Retina (tissue), 1 donor: ENCODE data around the gene MAP1LC3B2.
A peak's percentile ranks its signal among the peaks of the same experiment; 100 is the strongest.

ENCODE experiments used
- DNase-seq: peaks from one replicate; pipeline ENCODE4 v3.0.0-alpha.2; 2016

MAP1LC3B2 gene

DNA sequence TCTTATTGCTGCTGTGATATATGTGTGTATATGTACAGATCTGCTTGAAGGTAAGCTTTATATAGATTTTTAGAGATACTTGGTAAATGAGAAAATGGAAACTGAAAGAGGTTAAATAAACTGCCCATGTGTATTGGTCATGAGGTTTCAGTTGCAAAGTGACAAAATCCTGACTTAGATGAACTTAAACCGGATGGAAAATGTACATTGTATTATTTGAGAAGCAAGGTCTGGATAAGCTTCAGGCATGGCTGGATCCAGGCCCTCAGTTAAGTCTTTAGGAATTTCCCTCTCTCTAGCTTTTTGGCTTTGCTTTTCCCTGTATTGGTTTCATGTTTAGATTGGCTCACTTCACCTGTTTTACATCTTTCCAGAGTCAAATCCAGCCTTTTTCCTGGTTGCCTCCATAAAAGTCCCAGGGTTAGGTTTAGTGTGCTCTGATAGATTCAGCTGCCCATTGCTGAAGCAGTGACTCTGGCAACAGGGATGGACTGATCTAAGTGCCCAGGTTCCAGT is 21.0 kb upstream of the MAP1LC3B2 start:
- no peak for DNase-seq

DNA sequence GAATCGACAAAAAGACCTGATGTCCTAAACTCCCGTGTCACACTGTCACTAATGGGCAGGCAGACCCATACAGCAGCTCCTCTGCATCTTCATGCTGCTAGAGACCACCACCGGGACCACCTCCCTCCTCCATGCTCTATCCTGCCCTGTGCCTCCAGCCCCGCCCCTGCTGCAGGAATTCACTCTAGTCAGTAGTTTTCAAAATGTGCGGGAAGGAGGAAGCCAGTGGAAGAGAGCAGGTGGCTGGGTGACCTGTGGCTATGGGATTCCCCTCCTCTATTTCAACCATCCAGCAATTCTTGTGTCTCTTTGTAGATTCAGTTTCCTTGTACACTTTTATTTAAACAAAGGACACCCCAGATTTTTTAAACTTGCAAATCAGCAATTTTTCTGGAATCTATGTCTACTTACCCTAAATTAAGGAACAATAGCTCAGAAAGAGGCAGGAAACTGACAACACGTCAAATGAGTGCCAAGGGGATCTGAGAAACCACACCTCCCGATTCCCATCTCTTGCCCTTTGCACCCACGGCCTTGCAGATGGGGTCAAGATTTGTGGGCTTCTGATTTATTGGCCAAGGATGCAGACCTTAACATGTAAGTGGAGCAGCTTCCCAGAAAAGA is 20.4 kb upstream of the MAP1LC3B2 start:
- no peak for DNase-seq

DNA sequence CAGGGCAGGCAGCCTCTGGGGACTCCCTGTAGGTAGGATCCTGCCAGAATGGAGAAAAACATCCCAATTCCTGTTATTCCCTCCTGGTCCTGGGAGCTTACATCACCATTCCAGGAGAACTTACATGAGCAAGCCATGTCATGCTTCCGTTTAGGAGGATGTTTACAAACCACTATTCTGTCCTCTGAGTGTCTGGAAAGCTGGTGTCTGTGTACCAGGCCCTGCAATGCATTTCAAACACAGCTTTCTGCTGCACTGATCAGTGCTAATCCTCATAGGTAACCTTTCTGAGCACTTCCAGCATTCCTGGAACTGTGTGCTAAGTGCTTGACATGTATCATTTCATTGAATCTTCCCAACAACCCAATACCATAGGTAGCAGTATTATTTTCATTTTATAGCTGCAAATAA is 19.8 kb upstream of the MAP1LC3B2 start:
- no peak for DNase-seq

- peak; percentile 65 for DNase-seq
Observed at GRCh38 chr12:116539905-116540482, 19.2 kb upstream of the MAP1LC3B2 start.

DNA sequence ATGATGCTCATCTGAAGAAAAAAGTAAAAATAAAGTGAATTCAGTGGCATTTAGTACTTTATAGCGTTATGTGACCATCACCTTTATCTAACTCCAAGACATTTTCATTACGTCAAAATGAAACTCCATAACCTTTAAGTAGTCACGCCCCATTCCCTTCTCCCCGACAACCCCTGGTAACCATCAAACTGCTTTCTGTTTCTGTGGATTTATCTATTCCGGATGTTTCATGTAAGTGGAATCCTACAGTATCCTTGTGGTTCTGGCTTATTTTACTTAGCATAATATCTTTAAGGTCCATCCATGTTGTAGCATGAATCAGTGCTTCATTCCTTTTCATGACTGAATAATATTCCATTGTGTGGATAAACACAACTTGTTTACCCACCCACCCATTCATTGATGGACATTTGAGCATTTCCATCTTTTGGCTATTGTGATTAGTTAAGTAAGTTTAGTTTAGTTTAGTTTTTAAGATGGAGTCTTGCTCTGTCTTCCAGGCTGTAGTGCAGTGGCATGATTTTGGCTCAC is 18.5 kb upstream of the MAP1LC3B2 start:
- DNase-seq = no peak

DNA sequence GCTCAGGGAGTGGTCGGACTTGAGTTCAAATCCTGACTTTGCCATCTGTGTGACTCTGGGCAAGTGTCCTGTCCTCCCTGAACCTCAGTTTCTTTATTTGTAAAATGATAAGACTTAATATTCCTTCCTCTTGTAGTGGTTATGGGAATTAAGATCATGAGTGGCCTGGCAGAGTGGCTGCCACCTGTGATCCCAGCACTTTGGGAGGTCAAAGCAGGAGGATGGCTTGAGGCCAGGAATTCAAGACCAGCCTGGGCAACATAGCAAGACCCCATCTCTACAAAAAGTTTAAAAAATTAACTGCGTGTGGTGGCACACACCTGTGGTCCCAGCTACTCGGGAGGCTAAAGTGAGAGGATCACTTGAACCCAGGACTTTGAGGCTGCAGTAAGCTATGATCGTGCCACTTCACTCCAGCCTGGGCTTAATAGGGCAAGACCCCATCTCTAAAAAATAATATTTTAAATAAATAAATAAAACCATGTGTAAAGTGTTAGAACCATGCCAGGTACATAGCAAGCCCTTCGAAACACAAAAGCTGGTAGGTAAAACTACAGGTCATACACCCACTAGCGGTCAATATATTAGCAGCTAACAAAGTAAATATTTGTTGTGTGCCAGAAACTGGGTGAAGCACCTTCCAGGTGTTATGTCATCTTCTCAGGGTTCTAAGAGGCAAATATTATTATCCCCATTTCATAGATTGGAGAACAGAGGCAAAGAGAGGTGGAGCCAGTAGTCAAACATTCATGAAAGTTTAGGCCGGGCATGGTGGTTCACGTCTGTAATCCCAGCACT is 17.4 kb upstream of the MAP1LC3B2 start:
- no peak for DNase-seq

DNA sequence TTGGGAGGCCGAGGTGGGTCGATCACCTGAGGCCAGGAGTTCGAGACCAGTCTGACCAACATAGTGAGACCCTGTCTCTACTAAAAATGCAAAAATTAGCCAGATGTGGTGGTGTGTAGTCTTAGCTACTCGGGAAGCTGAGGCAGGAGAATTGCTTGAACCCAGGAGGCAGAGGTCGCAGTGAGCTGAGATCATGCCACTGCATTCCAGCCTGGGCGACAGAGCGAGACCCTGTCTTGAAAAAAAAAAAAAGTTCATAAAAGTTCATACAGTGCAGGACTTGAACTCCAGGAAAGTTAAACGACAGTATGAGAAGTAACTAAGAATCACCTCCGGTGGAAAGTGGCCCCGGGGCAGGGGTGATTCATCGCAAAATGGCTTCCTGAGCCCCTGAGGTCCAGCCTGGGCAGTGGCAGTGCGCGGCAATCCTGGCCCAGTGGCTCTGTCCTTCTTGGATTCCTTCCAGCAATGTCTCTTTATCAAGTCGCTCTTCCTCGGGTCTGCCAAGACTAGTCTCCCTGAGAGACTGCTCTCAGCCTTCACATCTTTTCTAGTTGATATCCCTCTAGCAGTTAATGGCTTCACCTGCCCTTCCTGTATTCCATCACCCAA is 16.7 kb upstream of the MAP1LC3B2 start:
- no peak for DNase-seq

DNA sequence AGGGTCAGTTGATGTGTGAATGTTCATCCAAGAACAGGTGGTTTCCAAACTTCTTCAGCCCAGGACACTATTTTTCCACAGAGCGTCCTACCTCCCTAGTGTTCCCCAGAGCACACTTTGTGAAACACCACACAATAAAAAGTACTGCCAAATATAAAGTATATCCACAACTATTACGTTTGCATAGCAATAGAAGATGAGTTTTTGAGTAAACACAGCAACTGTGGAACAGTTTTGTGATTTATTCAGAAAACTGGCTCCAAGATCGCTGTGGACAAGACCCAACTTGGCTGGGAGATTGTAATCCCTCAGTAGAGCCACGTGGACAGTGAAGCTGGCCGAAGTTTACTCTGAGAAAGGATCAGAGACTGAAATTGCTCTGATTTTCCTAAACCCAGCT is 14.5 kb upstream of the MAP1LC3B2 start:
- no peak for DNase-seq

- no peak for DNase-seq
Observed at GRCh38 chr12:116545144-116545543, 14.0 kb upstream of the MAP1LC3B2 start.

DNA sequence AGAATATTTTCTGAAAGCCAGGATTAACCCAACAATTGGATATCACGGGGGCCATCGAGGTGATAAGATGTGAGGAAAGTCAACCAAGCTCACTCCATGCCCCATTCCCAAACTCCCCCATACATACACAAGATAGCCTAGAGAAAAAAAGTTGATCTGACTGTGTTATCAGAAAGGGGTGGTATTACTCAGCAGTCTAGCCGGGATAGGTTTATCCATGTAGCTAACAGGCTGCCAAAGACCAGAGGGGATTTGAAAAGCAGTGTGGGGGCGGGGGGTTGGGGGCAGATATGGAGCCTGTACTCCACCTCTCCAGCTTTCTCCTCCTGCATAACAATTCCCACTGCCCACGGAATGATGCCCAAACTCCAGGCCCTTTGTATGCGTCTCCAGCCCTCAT is 13.2 kb upstream of the MAP1LC3B2 start:
- no peak for DNase-seq

GRCh38 chr12:116547955-116548501 is 11.2 kb upstream of the MAP1LC3B2 start:
- no peak for DNase-seq

- DNase-seq = no peak
Observed at GRCh38 chr12:116549993-116550392, 9.2 kb upstream of the MAP1LC3B2 start.

GRCh38 chr12:116551151-116551550 is 8.0 kb upstream of the MAP1LC3B2 start:
- no peak for DNase-seq

DNA sequence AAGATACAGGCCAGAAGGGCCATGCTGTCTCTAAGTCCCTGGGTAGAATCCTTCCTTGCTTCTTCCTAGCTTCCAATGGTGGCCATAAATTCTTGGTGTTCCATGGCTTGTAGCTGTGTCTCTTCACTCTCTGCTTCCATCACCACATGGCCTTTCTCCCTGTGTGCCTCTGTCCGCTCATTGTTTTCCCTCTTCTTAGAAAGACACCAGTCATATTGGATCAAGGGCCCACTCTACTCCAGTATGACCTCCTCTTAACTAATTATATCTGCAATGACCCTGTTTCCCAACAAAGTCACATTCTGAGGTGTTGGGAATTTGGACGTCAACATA is 7.6 kb upstream of the MAP1LC3B2 start:
- no peak for DNase-seq

DNA sequence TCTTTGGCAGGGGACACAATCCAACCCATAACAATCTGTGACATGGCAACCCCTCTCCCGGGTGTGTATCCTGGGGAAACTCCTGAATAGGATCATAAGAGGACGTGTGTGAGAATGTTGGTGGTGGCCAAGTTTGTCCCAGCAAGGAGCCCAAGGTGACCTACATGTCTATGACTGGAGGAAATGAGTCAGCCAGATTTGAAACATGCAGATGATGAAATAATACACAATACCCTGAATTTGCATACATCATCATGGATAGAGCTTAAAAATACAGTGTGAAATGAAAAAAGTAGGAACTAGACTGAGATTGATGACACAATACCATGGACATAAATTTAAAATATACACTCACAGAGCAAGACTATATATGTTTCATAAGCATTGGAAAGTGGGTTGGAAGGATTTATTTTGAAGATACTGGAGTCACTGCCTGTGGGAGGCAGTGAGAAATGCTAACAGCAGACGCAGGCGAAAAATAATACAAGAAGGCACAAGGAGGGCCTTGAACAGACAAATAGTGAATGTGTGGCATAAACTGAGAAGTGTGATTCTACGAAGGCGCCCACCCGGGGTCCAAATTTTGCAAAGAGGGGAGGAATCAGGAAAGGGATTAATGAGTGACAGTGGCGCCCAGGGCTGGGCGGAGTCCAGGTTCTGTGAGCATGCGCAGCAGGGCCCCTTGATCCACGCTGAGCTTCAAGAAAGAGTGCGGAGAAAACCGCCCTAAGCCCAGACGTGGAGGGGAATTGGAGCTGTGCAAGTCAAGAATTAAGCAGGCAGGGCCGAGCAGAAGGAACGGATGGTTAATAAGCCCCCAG is 7.0 kb upstream of the MAP1LC3B2 start:
- no peak for DNase-seq

GRCh38 chr12:116552773-116553373 is 6.3 kb upstream of the MAP1LC3B2 start:
- no peak for DNase-seq

DNA sequence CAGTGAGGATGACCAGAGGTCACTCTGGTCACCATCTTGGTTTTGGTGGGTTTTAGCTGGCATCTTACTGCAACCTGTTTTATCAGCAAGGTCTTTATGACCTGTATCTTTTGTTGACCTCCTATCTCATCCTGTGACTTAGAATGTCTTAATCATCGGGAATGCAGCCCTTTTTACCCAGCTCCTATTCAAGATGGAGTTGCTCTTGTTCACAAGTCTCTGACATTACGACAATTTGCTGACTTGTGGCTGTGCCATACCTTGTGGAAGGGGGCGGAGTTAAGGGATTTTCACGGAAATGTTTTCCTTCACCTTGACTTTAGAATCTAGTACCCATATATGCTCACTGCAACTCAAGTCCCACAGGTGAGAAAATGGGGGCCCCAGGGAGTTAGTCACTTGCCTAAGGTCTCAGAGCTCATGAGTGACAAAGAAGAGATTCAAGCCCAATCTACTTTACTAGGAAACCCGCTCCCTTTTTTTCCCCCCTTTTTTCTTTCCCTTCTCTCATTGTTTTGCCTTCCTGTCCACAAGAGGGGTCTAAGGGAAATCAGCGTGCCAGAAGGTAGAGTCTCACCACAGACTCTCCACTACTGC is 2.7 kb upstream of the MAP1LC3B2 start:
- no peak for DNase-seq

- no peak for DNase-seq
Observed at GRCh38 chr12:116556964-116557698, 2.0 kb upstream of the MAP1LC3B2 start.

- DNase-seq = no peak
Observed at GRCh38 chr12:116558280-116559161, 660 bp upstream of the MAP1LC3B2 start.
